Activated naive CD8-positive, alpha-beta T cell (primary cell): ENCODE measurements around the gene SOX11.

Experiments
- H3K27ac Mint-ChIP-seq: one replicate; pipeline ENCODE4 v1.8.0; 2021; ENCODE audit warnings: mixed read lengths
- H3K27me3 Mint-ChIP-seq: one replicate; pipeline ENCODE4 v1.8.0; 2021; ENCODE audit warnings: mixed read lengths
- H3K36me3 Mint-ChIP-seq: one replicate; pipeline ENCODE4 v1.8.0; 2021; ENCODE audit warnings: mixed read lengths
- H3K4me1 Mint-ChIP-seq: one replicate; pipeline ENCODE4 v1.8.0; 2021; ENCODE audit warnings: low read depth, mixed read lengths
- H3K4me3 Mint-ChIP-seq: one replicate; pipeline ENCODE4 v1.8.0; 2021; ENCODE audit warnings: mild to moderate bottlenecking, mixed read lengths
- H3K9me3 Mint-ChIP-seq: one replicate; pipeline ENCODE4 v1.8.0; 2021; ENCODE audit warnings: low read depth, mixed read lengths

SOX11 gene

DNA sequence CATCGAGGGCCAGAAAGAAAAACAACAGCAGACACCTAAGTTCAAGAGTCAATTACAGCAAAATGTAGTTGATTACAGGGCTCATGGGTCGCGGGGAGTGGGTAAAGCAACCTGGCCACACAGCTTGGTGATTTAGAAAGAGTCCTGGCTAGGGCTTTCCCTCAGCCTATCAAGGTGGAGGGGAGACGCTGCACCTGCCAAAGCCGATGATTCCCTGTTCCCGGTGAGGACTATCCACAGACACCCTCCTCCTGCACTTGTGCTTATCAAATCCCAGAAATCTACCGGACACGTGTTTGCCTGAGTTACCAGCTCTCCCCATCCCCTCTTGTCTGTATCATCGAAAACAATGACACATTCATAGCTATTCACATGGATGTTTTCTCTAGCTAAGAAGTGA is 7.0 kb upstream of the SOX11 start:
- H3K27me3 Mint-ChIP-seq, result peaks cover 28% of the 10 kb centered on the region
- peaks cover 8% of the 10 kb centered on the region for H3K9me3 Mint-ChIP-seq
- no peak overlapping the region for H3K4me3 Mint-ChIP-seq

DNA sequence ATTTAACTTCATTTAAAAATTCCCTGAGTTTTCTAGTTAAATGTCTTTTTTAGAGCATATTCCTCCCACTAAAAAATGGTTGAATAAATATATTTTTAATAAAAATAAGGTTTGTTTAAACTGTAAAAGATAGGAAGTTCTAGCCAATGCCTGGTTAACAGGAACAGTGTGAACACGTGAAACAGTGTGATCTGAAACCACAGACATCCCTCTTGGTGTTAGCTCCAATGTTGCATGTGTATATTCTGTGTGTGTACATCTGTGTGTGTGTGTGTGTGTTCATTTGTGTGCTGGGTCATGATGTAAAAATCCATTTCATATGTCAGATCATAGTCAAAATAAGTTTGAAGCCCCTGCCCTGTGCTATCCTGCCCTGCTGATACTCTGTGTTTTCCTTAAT is 6.1 kb upstream of the SOX11 start:
- Mint-ChIP-seq H3K27ac (no peak overlapping the region), H3K4me3 (no peak overlapping the region), H3K9me3 (peaks cover 8% of the 10 kb centered on the region), H3K4me1 (peaks cover 6% of the 10 kb centered on the region), H3K27me3 (peaks cover 35% of the 10 kb centered on the region), H3K36me3 (no peaks in the 10 kb centered on the region)

More for the DNA sequence above, 7.0 kb upstream of the SOX11 start:
- H3K4me1 Mint-ChIP-seq, result no peaks in the 10 kb centered on the region
- no peaks in the 10 kb centered on the region for H3K36me3 Mint-ChIP-seq
- H3K27ac Mint-ChIP-seq, result no peak overlapping the region

DNA sequence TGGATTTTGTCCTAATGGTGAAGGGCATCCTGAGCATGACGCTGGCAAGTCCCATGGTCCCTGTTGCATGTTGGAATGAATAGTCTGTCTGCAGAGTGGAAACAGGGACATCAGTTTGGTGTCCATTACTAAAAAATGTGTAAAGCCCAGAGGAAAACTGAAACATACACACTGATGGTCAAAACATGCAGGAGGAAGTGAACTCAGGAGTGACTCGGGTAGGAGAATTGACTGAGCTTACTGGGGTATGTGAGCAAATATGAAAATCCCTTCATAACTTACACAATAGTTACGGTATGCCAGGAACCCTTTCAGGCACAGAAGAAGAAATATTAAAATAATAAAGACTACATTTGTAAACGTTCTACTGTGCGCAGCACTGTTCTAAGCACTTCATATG is 5.6 kb upstream of the SOX11 start:
- H3K36me3 Mint-ChIP-seq, result no peaks in the 10 kb centered on the region
- H3K4me3 Mint-ChIP-seq, result no peak overlapping the region
- no peak overlapping the region for H3K27ac Mint-ChIP-seq
- peaks cover 7% of the 10 kb centered on the region for H3K4me1 Mint-ChIP-seq
- peaks cover 36% of the 10 kb centered on the region for H3K27me3 Mint-ChIP-seq
- peaks cover 7% of the 10 kb centered on the region for H3K9me3 Mint-ChIP-seq

DNA sequence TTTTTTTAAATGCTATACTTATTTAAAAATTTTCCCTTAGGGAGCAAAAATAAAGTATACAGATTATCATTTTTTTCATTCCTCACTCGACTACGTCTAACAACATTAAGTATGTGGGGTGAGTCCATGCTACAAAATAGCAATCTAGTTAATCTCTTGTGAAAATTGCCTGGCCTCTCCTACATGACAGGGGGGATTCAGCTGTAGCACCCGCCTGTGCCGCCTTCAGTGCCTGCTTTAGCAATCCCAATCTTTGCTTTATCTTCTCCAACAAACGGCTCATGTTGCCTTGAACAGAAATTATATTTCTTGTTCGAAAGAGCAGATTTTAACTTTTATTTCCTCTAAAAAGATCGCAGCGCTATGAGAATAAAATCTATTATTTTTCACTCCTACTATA is 2.4 kb upstream of the SOX11 start:
- Mint-ChIP-seq H3K9me3 (no peaks in the 10 kb centered on the region), H3K27me3 (peaks cover 37% of the 10 kb centered on the region), H3K27ac (no peak overlapping the region), H3K4me1 (peaks cover 17% of the 10 kb centered on the region), H3K36me3 (no peaks in the 10 kb centered on the region), H3K4me3 (no peak overlapping the region)

DNA sequence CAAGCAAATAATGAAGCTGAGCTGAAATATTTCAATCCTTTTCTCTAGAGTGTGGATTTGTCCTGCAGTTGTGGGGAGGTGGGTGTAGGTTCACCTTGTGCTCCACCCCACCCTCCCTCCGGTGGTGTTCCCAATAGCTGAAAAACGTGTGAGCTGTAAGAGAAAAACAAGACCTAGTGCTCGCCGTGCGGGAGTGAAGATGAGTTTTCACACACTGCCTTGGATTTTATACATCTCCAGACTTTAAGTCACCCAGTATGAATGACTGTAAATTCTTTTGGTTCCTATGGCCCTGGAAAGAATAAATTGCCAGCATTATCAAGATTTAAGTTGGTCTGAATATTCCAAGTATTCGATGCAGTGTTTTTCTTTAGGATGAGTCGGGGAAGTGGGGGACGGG is 1.9 kb upstream of the SOX11 start:
- H3K27me3 Mint-ChIP-seq, result peaks cover 35% of the 10 kb centered on the region

DNA sequence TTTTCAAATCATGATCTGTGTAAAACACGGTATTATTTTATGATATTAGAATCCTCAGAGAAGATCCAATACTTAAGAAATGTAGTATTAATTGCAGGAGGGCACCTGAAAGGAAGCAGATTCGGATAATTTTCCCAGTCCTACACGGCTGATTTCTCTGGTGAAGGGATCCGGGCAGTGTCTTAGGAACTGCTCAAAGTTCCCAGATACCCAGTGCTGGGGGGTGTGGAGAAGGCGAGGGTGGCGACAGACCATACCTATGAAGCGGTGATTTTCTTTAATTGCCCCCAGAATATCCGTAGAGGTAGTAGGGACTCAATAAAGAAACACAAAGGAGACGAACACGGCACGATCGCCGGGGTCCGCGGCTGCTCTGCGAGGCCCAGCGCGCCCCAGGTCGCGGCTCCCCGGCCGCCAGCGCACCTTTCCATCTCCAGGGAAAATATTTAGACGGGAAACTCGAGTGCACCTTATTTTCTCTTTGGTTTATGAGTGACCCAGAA is 1.4 kb upstream of the SOX11 start:
- peaks cover 20% of the 10 kb centered on the region for H3K4me1 Mint-ChIP-seq
- no peaks in the 10 kb centered on the region for H3K36me3 Mint-ChIP-seq
- no peaks in the 10 kb centered on the region for H3K9me3 Mint-ChIP-seq
- H3K27ac Mint-ChIP-seq, result no peak overlapping the region
- H3K27me3 Mint-ChIP-seq, result peaks cover 37% of the 10 kb centered on the region
- H3K4me3 Mint-ChIP-seq, result peak overlapping the region; percentile 54

More for the DNA sequence above, 1.9 kb upstream of the SOX11 start:
- H3K4me1 Mint-ChIP-seq, result peaks cover 17% of the 10 kb centered on the region
- no peak overlapping the region for H3K4me3 Mint-ChIP-seq
- no peak overlapping the region for H3K27ac Mint-ChIP-seq
- H3K9me3 Mint-ChIP-seq, result no peaks in the 10 kb centered on the region
- H3K36me3 Mint-ChIP-seq, result no peaks in the 10 kb centered on the region

DNA sequence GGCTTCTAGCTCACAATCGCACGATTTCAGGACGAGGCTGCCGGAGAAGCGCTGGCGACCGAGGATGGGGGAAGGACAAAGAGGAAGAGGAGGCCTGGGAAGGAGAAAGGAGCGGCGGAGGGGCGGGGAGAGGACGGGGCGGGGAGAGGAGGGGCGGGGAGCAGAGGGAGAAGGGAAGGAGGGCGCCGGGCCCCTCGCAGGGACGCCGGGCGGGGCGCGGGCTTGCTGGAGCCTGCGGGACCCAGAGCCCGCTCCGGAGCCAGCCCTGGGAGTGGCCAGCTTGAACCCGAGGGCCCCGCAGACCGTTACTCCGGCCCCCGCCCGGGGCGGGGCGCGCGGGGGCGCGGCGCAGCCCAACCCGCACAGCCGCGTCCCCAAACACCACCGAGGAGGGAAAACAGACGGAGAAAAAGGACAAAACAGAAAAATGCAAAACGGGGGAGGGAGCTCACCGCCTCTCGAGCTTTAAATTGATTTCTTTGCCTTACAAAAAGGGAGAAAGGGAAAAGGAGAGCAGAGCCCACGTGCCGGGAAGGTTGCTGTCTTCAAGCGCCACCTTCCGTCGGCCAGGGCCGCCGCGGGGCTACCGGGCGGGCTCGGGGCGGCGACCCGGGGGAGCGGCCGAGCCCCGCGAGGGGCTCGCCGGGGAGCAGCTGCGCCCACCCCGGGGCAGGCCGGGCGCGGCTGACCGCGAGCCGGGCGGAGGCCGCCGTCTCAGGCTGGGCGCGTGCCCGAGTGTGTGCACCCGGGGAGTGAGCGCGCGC is 781 bp upstream of the SOX11 start:
- peaks cover 23% of the 10 kb centered on the region for H3K4me1 Mint-ChIP-seq
- H3K4me3 Mint-ChIP-seq, result peak overlapping the region; percentile 56
- no peaks in the 10 kb centered on the region for H3K9me3 Mint-ChIP-seq
- H3K27ac Mint-ChIP-seq, result no peak overlapping the region
- H3K27me3 Mint-ChIP-seq, result peaks cover 40% of the 10 kb centered on the region
- H3K36me3 Mint-ChIP-seq, result no peaks in the 10 kb centered on the region

DNA sequence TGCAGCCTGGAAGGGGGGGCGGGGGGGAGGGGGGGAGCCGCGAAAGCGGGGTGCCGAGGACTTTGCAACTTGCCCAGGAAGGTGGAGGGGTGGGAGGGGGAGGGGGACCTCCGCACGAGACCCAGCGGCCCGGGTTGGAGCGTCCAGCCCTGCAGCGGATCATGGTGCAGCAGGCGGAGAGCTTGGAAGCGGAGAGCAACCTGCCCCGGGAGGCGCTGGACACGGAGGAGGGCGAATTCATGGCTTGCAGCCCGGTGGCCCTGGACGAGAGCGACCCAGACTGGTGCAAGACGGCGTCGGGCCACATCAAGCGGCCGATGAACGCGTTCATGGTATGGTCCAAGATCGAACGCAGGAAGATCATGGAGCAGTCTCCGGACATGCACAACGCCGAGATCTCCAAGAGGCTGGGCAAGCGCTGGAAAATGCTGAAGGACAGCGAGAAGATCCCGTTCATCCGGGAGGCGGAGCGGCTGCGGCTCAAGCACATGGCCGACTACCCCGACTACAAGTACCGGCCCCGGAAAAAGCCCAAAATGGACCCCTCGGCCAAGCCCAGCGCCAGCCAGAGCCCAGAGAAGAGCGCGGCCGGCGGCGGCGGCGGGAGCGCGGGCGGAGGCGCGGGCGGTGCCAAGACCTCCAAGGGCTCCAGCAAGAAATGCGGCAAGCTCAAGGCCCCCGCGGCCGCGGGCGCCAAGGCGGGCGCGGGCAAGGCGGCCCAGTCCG is 540 bp downstream of the SOX11 start:
- no peak overlapping the region for H3K27ac Mint-ChIP-seq
- peaks cover 25% of the 10 kb centered on the region for H3K4me1 Mint-ChIP-seq
- no peaks in the 10 kb centered on the region for H3K36me3 Mint-ChIP-seq
- peak overlapping the region; percentile 53 for H3K4me3 Mint-ChIP-seq
- no peaks in the 10 kb centered on the region for H3K9me3 Mint-ChIP-seq
- peaks cover 34% of the 10 kb centered on the region for H3K27me3 Mint-ChIP-seq

DNA sequence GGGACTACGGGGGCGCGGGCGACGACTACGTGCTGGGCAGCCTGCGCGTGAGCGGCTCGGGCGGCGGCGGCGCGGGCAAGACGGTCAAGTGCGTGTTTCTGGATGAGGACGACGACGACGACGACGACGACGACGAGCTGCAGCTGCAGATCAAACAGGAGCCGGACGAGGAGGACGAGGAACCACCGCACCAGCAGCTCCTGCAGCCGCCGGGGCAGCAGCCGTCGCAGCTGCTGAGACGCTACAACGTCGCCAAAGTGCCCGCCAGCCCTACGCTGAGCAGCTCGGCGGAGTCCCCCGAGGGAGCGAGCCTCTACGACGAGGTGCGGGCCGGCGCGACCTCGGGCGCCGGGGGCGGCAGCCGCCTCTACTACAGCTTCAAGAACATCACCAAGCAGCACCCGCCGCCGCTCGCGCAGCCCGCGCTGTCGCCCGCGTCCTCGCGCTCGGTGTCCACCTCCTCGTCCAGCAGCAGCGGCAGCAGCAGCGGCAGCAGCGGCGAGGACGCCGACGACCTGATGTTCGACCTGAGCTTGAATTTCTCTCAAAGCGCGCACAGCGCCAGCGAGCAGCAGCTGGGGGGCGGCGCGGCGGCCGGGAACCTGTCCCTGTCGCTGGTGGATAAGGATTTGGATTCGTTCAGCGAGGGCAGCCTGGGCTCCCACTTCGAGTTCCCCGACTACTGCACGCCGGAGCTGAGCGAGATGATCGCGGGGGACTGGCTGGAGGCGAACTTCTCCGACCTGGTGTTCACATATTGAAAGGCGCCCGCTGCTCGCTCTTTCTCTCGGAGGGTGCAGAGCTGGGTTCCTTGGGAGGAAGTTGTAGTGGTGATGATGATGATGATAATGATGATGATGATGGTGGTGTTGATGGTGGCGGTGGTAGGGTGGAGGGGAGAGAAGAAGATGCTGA is 1.4 kb downstream of the SOX11 start:
- H3K27ac Mint-ChIP-seq, result no peak overlapping the region
- peak overlapping the region; percentile 48 for H3K4me3 Mint-ChIP-seq
- H3K9me3 Mint-ChIP-seq, result no peaks in the 10 kb centered on the region
- H3K36me3 Mint-ChIP-seq, result no peaks in the 10 kb centered on the region
- H3K27me3 Mint-ChIP-seq, result peaks cover 35% of the 10 kb centered on the region
- H3K4me1 Mint-ChIP-seq, result peaks cover 26% of the 10 kb centered on the region

DNA sequence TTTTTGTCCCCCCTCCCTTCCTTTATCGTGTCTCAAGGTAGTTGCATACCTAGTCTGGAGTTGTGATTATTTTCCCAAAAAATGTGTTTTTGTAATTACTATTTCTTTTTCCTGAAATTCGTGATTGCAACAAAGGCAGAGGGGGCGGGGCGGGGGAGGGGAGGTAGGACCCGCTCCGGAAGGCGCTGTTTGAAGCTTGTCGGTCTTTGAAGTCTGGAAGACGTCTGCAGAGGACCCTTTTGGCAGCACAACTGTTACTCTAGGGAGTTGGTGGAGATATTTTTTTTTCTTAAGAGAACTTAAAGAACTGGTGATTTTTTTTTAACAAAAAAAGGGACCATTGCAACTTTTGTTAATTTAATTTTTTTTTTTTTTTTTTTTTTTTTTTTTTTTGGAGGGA is 2.1 kb downstream of the SOX11 start:
- Mint-ChIP-seq H3K27ac (no peak overlapping the region), H3K36me3 (no peaks in the 10 kb centered on the region), H3K4me1 (peaks cover 26% of the 10 kb centered on the region), H3K27me3 (peaks cover 36% of the 10 kb centered on the region), H3K9me3 (no peaks in the 10 kb centered on the region), H3K4me3 (peak overlapping the region; percentile 48)

DNA sequence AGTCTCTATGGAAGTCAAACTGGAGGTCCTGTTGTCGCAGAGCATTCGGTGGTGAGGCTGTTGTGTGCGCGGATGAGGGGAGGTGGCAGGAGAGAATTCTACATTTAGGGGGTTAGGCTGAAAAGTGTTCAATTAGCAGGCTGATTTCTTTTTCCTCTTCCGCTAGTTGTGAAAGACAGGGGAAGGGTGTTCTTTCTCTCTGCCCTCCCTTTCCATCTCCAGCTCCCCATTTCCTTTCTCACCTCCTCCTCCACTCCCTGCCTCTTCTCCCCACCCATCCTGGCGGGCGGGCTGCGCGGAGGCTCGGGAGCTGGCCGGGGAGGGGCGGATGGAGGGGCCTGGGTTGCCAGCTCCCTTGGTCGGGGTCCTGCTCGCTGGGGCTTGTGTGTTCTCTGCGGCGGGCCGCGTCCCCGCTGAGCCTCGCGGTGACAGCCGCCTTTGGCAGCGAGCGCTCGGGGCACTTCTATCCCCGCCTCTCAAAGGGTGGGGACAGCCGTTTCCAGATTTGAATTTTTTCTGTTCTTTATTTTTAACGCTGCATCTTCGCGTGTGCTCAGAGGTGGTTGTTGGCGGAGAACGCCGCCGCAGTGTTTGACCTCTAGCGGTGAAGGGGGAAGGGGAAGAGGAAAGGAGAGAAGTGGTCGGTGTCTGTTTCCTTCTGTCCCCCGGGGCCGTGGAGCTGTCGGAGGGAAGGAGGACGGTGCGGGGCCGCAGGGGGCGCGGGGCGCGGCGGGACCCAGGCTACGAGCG is 3.6 kb downstream of the SOX11 start:
- Mint-ChIP-seq H3K9me3 (no peaks in the 10 kb centered on the region), H3K4me1 (peaks cover 22% of the 10 kb centered on the region), H3K27me3 (peaks cover 30% of the 10 kb centered on the region), H3K36me3 (no peaks in the 10 kb centered on the region), H3K27ac (no peak overlapping the region), H3K4me3 (peak overlapping the region; percentile 72)

DNA sequence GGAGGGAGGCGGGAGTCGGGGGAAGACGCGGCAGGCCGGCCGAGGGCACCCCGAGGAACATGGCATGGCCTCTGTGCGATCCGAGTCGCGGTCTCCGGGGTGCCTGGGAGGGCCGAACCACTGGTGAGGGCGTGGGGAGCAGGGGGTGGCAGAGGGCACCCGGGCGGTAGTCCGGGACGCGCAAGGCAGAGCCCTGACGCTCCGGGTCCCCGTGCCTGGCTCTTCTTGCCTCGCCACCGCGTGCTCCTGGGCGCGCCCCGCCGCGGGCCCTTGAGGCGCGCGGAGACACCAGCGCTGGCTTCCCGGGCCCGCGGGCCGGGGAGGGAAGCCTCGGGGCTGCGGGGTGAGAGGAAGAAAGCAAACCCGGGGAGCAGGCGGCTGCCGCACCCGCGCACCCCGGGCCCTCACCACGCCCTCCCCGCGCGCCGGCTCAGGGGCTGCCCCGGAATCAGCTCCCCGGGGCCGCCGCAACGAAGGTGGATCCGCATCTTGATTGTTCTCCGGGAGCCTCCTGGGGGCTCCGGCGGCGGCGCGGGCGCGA is 4.3 kb downstream of the SOX11 start:
- H3K4me3 Mint-ChIP-seq, result no peak overlapping the region
- H3K4me1 Mint-ChIP-seq, result peaks cover 19% of the 10 kb centered on the region
- no peak overlapping the region for H3K27ac Mint-ChIP-seq
- H3K9me3 Mint-ChIP-seq, result no peaks in the 10 kb centered on the region
- H3K27me3 Mint-ChIP-seq, result peaks cover 33% of the 10 kb centered on the region
- no peaks in the 10 kb centered on the region for H3K36me3 Mint-ChIP-seq

DNA sequence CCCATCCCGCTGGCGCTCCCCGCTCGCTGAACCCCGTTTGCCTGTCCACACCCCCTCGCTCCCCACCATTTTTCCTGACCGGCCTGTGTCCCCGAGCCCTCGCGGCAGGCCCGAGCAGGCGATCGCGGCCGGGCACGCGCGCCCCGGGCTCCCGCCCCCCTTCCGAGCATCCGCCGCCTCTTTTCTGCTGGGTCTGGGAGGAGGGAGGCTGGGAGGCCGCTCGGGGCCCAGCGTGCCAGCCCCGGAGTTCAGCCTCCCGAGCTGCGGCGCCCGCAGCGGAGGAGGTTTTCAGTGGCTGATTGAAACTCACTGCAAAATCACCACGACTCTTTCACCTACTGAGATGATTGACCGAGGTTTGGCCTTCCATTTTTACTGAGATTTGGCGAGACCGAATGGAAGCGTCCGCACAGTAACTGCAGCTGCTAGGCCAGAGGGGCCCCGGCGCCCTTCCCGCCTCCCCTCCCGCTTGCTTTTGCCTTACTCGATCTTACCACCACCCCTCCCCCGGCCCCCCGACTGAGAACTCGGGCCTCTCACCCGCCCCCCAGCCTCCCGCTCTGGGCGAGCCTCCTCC is 4.8 kb downstream of the SOX11 start:
- H3K27me3 Mint-ChIP-seq, result peaks cover 33% of the 10 kb centered on the region
- peaks cover 19% of the 10 kb centered on the region for H3K4me1 Mint-ChIP-seq
- H3K27ac Mint-ChIP-seq, result no peak overlapping the region

DNA sequence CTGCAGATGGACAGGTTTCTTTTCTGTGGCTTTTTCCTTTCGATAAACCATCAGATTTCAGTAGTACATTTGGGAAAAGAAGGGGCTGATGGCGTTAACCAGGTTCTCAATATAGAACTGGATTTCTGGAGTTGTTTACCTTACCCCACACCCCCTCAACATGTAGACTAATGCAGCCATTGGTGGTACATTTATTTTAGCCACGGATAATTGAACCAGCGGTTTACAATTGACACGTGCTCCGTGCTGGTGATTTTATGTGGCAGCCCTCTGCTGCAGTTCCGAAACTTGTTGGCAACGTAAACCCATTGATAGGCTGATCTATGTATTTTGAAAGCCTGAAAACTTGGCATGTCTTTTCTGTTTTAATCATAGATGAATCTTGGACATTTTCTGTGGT is 5.4 kb downstream of the SOX11 start:
- peaks cover 35% of the 10 kb centered on the region for H3K27me3 Mint-ChIP-seq
- peak overlapping the region; percentile 13 for H3K4me3 Mint-ChIP-seq
- peaks cover 19% of the 10 kb centered on the region for H3K4me1 Mint-ChIP-seq
- H3K9me3 Mint-ChIP-seq, result no peaks in the 10 kb centered on the region
- no peak overlapping the region for H3K27ac Mint-ChIP-seq
- H3K36me3 Mint-ChIP-seq, result no peaks in the 10 kb centered on the region

More for the DNA sequence above, 4.8 kb downstream of the SOX11 start:
- H3K36me3 Mint-ChIP-seq, result no peaks in the 10 kb centered on the region
- no peak overlapping the region for H3K4me3 Mint-ChIP-seq
- H3K9me3 Mint-ChIP-seq, result no peaks in the 10 kb centered on the region
